H1 (cell line): ENCODE data around the gene LRRC72. TPM values are rescaled to one million over a fixed set of nuclear protein-coding genes. Genes with fewer than 3 reads are reported as not detected.

Experiments
- CTCF ChIA-PET: fragments of 300-600 bp; sonication (Branson Sonifier 250); formaldehyde crosslinking; loops from one replicate; lab custom pipeline; 2021; ENCODE audit not compliant: partially characterized antibody; lab: Charles Lee
- POLR2A ChIA-PET: fragments of 300-600 bp; sonication (Branson Sonifier 250); formaldehyde crosslinking; loops from one replicate; lab custom pipeline; 2021; ENCODE audit warnings: inconsistent platforms; ENCODE audit not compliant: partially characterized antibody; lab: Charles Lee
- DNase-seq, 2 experiments: peaks; one replicate each; pipeline versions ENCODE4 v3.0.0 to v3.0.0-alpha.2; 2010 to 2022; ENCODE audit warnings: low spot score in 2 of 2, low read depth in 1 of 2, mixed read lengths in 1 of 2
- FAIRE-seq: peaks from 2 replicates; lab custom pipeline; 2011; peaks lifted over from hg19 to GRCh38; lab: Jason Lieb, UNC
- H2AFZ ChIP-seq: 2 replicates; pipeline ENCODE4 v1.8.1; 2012; ENCODE audit warnings: low read length, inconsistent platforms
- H2AK5ac ChIP-seq: 2 replicates; pipeline ENCODE4 v1.6.1; 2013; ENCODE audit warnings: low read depth, low read length
- H2BK120ac ChIP-seq: replicated peaks from 2 replicates; pipeline ENCODE3; 2013; ENCODE audit warnings: low read depth, low read length, inconsistent platforms
- H2BK12ac ChIP-seq: 2 replicates; pipeline ENCODE4 v1.6.1; 2013; ENCODE audit warnings: low read depth, low read length
- H2BK15ac ChIP-seq: 2 replicates; pipeline ENCODE4 v1.6.1; 2013; ENCODE audit warnings: low read length
- H2BK20ac ChIP-seq: 2 replicates; pipeline ENCODE4 v1.6.1; 2013; ENCODE audit warnings: low read length
- H2BK5ac ChIP-seq: 2 replicates; pipeline ENCODE4 v1.6.1; 2013; ENCODE audit warnings: low read depth, low read length
- H3K14ac ChIP-seq: 2 replicates; pipeline ENCODE4 v1.6.1; 2013; ENCODE audit warnings: inconsistent platforms; ENCODE audit not compliant: insufficient read length
- H3K18ac ChIP-seq: 2 replicates; pipeline ENCODE4 v1.6.1; 2013; ENCODE audit warnings: low read length; ENCODE audit errors: extremely low read depth
- H3K23ac ChIP-seq: 2 replicates; pipeline ENCODE4 v1.6.1; 2013; ENCODE audit warnings: inconsistent platforms; ENCODE audit not compliant: insufficient read length
- H3K23me2 ChIP-seq: 2 replicates; pipeline ENCODE4 v1.6.1; 2013; ENCODE audit warnings: low read depth, low read length
- H3K27ac ChIP-seq: 2 replicates; pipeline ENCODE4 v1.6.1; 2011; ENCODE audit warnings: low read depth, low read length, inconsistent platforms
- H3K27me3 ChIP-seq, 4 experiments: replicated peaks in 1 of 4; 1 replicate in 1 of 4; 2 replicates in 3 of 4; pipeline versions ENCODE4 v1.6.1 to v1.8.1; 2011 to 2013; ENCODE audit warnings: low read length in 3 of 4, mild to moderate bottlenecking in 3 of 4, inconsistent platforms in 2 of 4, mixed read lengths in 2 of 4, moderate library complexity in 1 of 4; ENCODE audit not compliant: control insufficient read depth in 3 of 4, insufficient read depth in 3 of 4; ENCODE audit errors: extremely low read depth in 1 of 4
- H3K36me3 ChIP-seq, 4 experiments: 2 replicates each; pipeline versions ENCODE4 v1.6.1 to v1.8.1; 2011 to 2013; ENCODE audit warnings: mild to moderate bottlenecking in 4 of 4, low read length in 3 of 4, moderate library complexity in 2 of 4, control low read depth in 1 of 4, inconsistent platforms in 1 of 4; ENCODE audit not compliant: insufficient read depth in 4 of 4, control insufficient read depth in 2 of 4
- H3K4ac ChIP-seq: replicated peaks from 2 replicates; pipeline ENCODE3; 2013; ENCODE audit warnings: low read length, low read depth, mixed read lengths, inconsistent platforms; ENCODE audit not compliant: insufficient read length
- H3K4me1 ChIP-seq, 4 experiments: replicated peaks in 1 of 4; 1 replicate in 1 of 4; 2 replicates in 3 of 4; pipeline versions ENCODE4 v1.6.1 to v1.8.1; 2011 to 2013; ENCODE audit warnings: low read length in 3 of 4, inconsistent platforms in 2 of 4, mixed read lengths in 1 of 4; ENCODE audit not compliant: insufficient read depth in 4 of 4, control insufficient read depth in 3 of 4
- H3K4me2 ChIP-seq, 2 experiments: 2 replicates each; pipeline versions ENCODE4 v1.6.1 to v1.8.1; 2011 to 2013; ENCODE audit warnings: low read depth in 2 of 2, low read length in 2 of 2, control low read depth in 1 of 2, inconsistent platforms in 1 of 2, mild to moderate bottlenecking in 1 of 2; ENCODE audit not compliant: insufficient read depth in 1 of 2
- H3K4me3 ChIP-seq, 4 experiments: fragments of 200-600, 300-600 bp in 1 of 4; sonication (generic), shearing (Covaris generic), sonication (Bioruptor Twin) in 1 of 4; 2 replicates each; pipeline versions ENCODE4 v1.5.1 to v1.8.1; 2011 to 2016; ENCODE audit warnings: low read length in 4 of 4, low read depth in 3 of 4, control low read depth in 2 of 4, inconsistent platforms in 2 of 4, mild to moderate bottlenecking in 2 of 4, mixed read lengths in 1 of 4, moderate library complexity in 1 of 4; ENCODE audit not compliant: insufficient read depth in 2 of 4; ENCODE audit errors: extremely low read depth in 1 of 4
- H3K56ac ChIP-seq: replicated peaks from 2 replicates; pipeline ENCODE3; 2013; ENCODE audit warnings: low read depth, mild to moderate bottlenecking, mixed read lengths, low read length, inconsistent platforms; ENCODE audit not compliant: insufficient read length
- H3K79me1 ChIP-seq: 2 replicates; pipeline ENCODE4 v1.6.1; 2013; ENCODE audit warnings: low read depth, low read length, control low read depth
- H3K79me2 ChIP-seq, 2 experiments: 2 replicates each; pipeline versions ENCODE4 v1.6.1 to v1.8.1; 2012 to 2013; ENCODE audit warnings: low read length in 2 of 2, mild to moderate bottlenecking in 2 of 2, inconsistent platforms in 1 of 2; ENCODE audit not compliant: insufficient read depth in 2 of 2, control insufficient read depth in 1 of 2
- H3K9ac ChIP-seq, 4 experiments: replicated peaks in 1 of 4; 1 replicate in 1 of 4; 2 replicates in 3 of 4; pipeline versions ENCODE4 v1.6.1 to v1.8.1; 2011 to 2013; ENCODE audit warnings: low read depth in 3 of 4, low read length in 3 of 4, control low read depth in 2 of 4, mild to moderate bottlenecking in 2 of 4, moderate library complexity in 2 of 4, inconsistent platforms in 1 of 4; ENCODE audit errors: extremely low read depth in 1 of 4
- H3K9me3 ChIP-seq, 2 experiments: 2 replicates each; pipeline versions ENCODE4 v1.6.1 to v1.8.1; 2012 to 2013; ENCODE audit warnings: mild to moderate bottlenecking in 2 of 2, moderate library complexity in 2 of 2, control low read depth in 1 of 2, inconsistent platforms in 1 of 2, low read depth in 1 of 2, low read length in 1 of 2, mixed read lengths in 1 of 2; ENCODE audit not compliant: insufficient read depth in 2 of 2
- H4K20me1 ChIP-seq, 2 experiments: replicated peaks in 1 of 2; 2 replicates each; pipeline versions ENCODE3 to v1.8.1; 2011 to 2013; ENCODE audit warnings: inconsistent platforms in 2 of 2, low read length in 2 of 2, mild to moderate bottlenecking in 1 of 2; ENCODE audit not compliant: insufficient read depth in 2 of 2, control insufficient read depth in 1 of 2
- H4K5ac ChIP-seq: 2 replicates; pipeline ENCODE4 v1.6.1; 2013; ENCODE audit warnings: low read length, low read depth, mixed read lengths, inconsistent platforms; ENCODE audit not compliant: insufficient read length
- H4K8ac ChIP-seq: 2 replicates; pipeline ENCODE4 v1.8.0; 2013; ENCODE audit warnings: mild to moderate bottlenecking, moderate library complexity, low read length, inconsistent platforms; ENCODE audit not compliant: insufficient read depth; ENCODE audit errors: extremely low read depth
- H4K91ac ChIP-seq: replicated peaks from 2 replicates; pipeline ENCODE3; 2013; ENCODE audit warnings: low read length, mixed read lengths, inconsistent platforms; ENCODE audit not compliant: insufficient read length
- ATF2 ChIP-seq: IDR thresholded peaks from 2 replicates; pipeline ENCODE4 v1.6.1; 2012; ENCODE audit warnings: low read length, inconsistent platforms
- HDAC2 ChIP-seq, 2 experiments: fragments of 300-600 bp in 1 of 2; sonication (generic) in 1 of 2; IDR thresholded peaks; 2 replicates each; pipeline ENCODE4 v1.6.1; 2011 to 2012; ENCODE audit warnings: low read depth in 2 of 2, low read length in 2 of 2, mild to moderate bottlenecking in 2 of 2, moderate library complexity in 2 of 2, borderline replicate concordance in 1 of 2, inconsistent platforms in 1 of 2
- HDAC6 ChIP-seq: IDR thresholded peaks from one replicate; pipeline ENCODE4 v1.7.1; 2012; ENCODE audit warnings: low read depth, mild to moderate bottlenecking, inconsistent platforms, low read length, moderate library complexity
- JUN ChIP-seq: IDR thresholded peaks from 2 replicates; pipeline ENCODE4 v1.6.1; 2011; ENCODE audit warnings: low read depth, mild to moderate bottlenecking, improper control_type of control experiment, low read length
- KDM1A ChIP-seq: fragments of 200-600, 300-600 bp; sonication (generic); IDR thresholded peaks from 2 replicates; pipeline ENCODE4 v1.7.1; 2016; ENCODE audit warnings: mild to moderate bottlenecking, low read length, borderline replicate concordance
- NANOG ChIP-seq: IDR thresholded peaks from 2 replicates; pipeline ENCODE4 v1.6.1; 2011; ENCODE audit warnings: low read length, low read depth, mild to moderate bottlenecking, inconsistent platforms; ENCODE audit not compliant: insufficient read depth, poor library complexity, severe bottlenecking
- NRF1 ChIP-seq: IDR thresholded peaks from 2 replicates; pipeline ENCODE4 v1.6.1; 2011; ENCODE audit warnings: mild to moderate bottlenecking, low read depth, low read length, improper control_type of control experiment
- POU5F1 ChIP-seq: IDR thresholded peaks from 2 replicates; pipeline ENCODE4 v1.6.1; 2011; ENCODE audit warnings: low read depth, mild to moderate bottlenecking, low read length, moderate library complexity
- RFX5 ChIP-seq: IDR thresholded peaks from 2 replicates; pipeline ENCODE4 v1.6.1; 2011; ENCODE audit warnings: low read depth, low read length, improper control_type of control experiment, borderline replicate concordance
- SP1 ChIP-seq: IDR thresholded peaks from 2 replicates; pipeline ENCODE4 v1.6.1; 2011; ENCODE audit warnings: low read depth, low read length
- SP4 ChIP-seq: IDR thresholded peaks from 2 replicates; pipeline ENCODE4 v1.6.1; 2012; ENCODE audit warnings: low read length, inconsistent platforms
- TBP ChIP-seq: IDR thresholded peaks from 2 replicates; pipeline ENCODE4 v1.6.1; 2011; ENCODE audit warnings: low read depth, low read length, improper control_type of control experiment
- WGBS, 2 experiments: shearing (Covaris generic) in 1 of 2; methylation state at CpG; one replicate each; pipeline versions ENCODE4 v1.1.6 to v1.1.7; 2013 to 2015; ENCODE audit warnings: low lambda C conversion rate in 2 of 2, mixed read lengths in 2 of 2, inconsistent platforms in 1 of 2, low coverage in 1 of 2, missing lambda C conversion rate in 1 of 2; ENCODE audit not compliant: insufficient replicate concordance in 2 of 2, insufficient coverage in 1 of 2, insufficient read length in 1 of 2; ENCODE audit errors: extremely low coverage in 1 of 2, missing lambda C conversion rate in 1 of 2; 5-methylcytosine and 5-hydroxymethylcytosine counted together
- polyA plus RNA-seq, 7 experiments: library from polyadenylated mRNA; depleted of rRNA in 3 of 7; stranded (reverse) in 5 of 7; unstranded in 2 of 7; fragments of >200 nt in 5 of 7; fragments of 200-250 nt in 2 of 7; gene quantifications; 1 replicate in 5 of 7; 2 replicates in 1 of 7; 4 replicates in 1 of 7; pipeline versions ENCODE4 v1.2.1 to v1.2.3, GENCODE V29; 2011 to 2013; ENCODE audit warnings: missing spikeins in 2 of 7, mixed read lengths in 2 of 7
- total RNA-seq: library from RNA; stranded (reverse); fragmentation: NEBNext Ultra II Directional; extraction: Animal tissue kit (Norgen Biotek cat#: 25700); gene quantifications from 2 replicates; pipeline ENCODE4 v1.2.1, GENCODE V29; 2021

Gene LRRC72
- total and polyA plus RNA-seq, 2 of the 8 experiments (the other 6 are each of a cell fraction or from before 2014, with no cell fraction given): not detected

GRCh38 chr7:16594676-16595075, 68.1 kb downstream of the LRRC72 start:
- H3K4me2 ChIP-seq: no peak overlapping the region
- no peak overlapping the region for H4K5ac ChIP-seq
- H2BK120ac ChIP-seq: no peak overlapping the region
- H3K27ac ChIP-seq: no peak overlapping the region
- H2AFZ ChIP-seq: no peak overlapping the region
- peaks cover 0 to 7% (median 3%) of the 10 kb centered on the region in 4 experiments; a peak in 2 of 7 replicates for H3K4me1 ChIP-seq
- no peak overlapping the region for H2BK5ac ChIP-seq
- no peak overlapping the region for H3K23ac ChIP-seq
- no peak overlapping the region for H3K4ac ChIP-seq
- no peaks in the 10 kb centered on the region for H3K27me3 ChIP-seq
- H3K79me2 ChIP-seq: no peaks in the 10 kb centered on the region
- H3K18ac ChIP-seq: no peak overlapping the region
- no peaks in the 10 kb centered on the region for H3K23me2 ChIP-seq
- ChIA-PET POLR2A (no interaction called here), CTCF (interaction anchor here (1.1 to 1.8 kb wide), 2 partner anchors 9 to 30 kb away, joined by 3 to 6 read pairs; no protein-coding TSS in a partner anchor)
- H3K14ac ChIP-seq: no peak overlapping the region
- no peak overlapping the region for H2BK20ac ChIP-seq
- H2AK5ac ChIP-seq: no peak overlapping the region
- 84% methylated on average over 1 of the region's 1 CpG; no CpG with 5 or more reads in 1 of the 2 experiments for WGBS, 2 experiments
- no peaks in the 10 kb centered on the region for H3K79me1 ChIP-seq
- no peak overlapping the region for H3K9ac ChIP-seq
- no peak overlapping the region for H2BK12ac ChIP-seq
- H3K56ac ChIP-seq: no peak overlapping the region
- no peak overlapping the region for H4K91ac ChIP-seq
- H2BK15ac ChIP-seq: no peak overlapping the region
- no peaks in the 10 kb centered on the region for H3K9me3 ChIP-seq
- FAIRE-seq (no peak), DNase-seq (no peak)
- H4K20me1 ChIP-seq: no peaks in the 10 kb centered on the region
- no peaks in the 10 kb centered on the region for H3K36me3 ChIP-seq
- no peak overlapping the region for H3K4me3 ChIP-seq
- H4K8ac ChIP-seq: no peak overlapping the region
- TF ChIP-seq JUN (no peak), NRF1 (no peak), RFX5 (no peak), ATF2 (no peak), HDAC6 (no peak), TBP (no peak), NANOG (no peak), SP1 (no peak), KDM1A (no peak), POU5F1 (no peak), SP4 (no peak), HDAC2 (IDR thresholded peaks at IDR 0.05; ENCODE audit: borderline replicate concordance in 1 of 2, low read depth in 2 of 2, low read length in 2 of 2) (no peak)
